ENCODE measurements around the gene MYO18B.

GRCh38 chr22:25942856-25943411 lies 200.9 kb downstream of the MYO18B start:
- TF ChIP-seq CTCF (IDR thresholded peaks at IDR 0.05; ENCODE audit: low read length) (no peak), EZH2 (optimal IDR thresholded peaks at IDR 0.05; ENCODE audit: low read depth, low read length) (no peak)
